Stimulated activated effector memory CD8-positive, alpha-beta T cell treated with anti-CD3 and anti-CD28 coated beads, Interleukin-12 subunit alpha, Interleukin-12 subunit beta, amount 100 ng/mL, for 72 hours (primary cell): ENCODE results near the gene RIIAD1.
"Not testable (repeated sequence)": the region's sequence is repeated elsewhere in the genome, so short reads cannot be mapped to it uniquely, and the experiment has no call there.

Source experiments
- ATAC-seq: fragments of 150-1000 bp; cut with Tn5 transposase; 2 replicates; pipeline ENCODE4 v1.10.0; 2021
- DNase-seq, 2 donors: peaks; one replicate each; pipeline ENCODE4 v3.0.0; 2021 to 2022; ENCODE audit warnings: low spot score in 2 of 2
- H3K27ac Mint-ChIP-seq: one replicate; pipeline ENCODE4 v1.8.0; 2022; ENCODE audit warnings: mild to moderate bottlenecking, mixed read lengths
- H3K36me3 Mint-ChIP-seq: one replicate; pipeline ENCODE4 v1.8.0; 2022; ENCODE audit warnings: mild to moderate bottlenecking, mixed read lengths
- H3K4me1 Mint-ChIP-seq: one replicate; pipeline ENCODE4 v1.8.0; 2022; ENCODE audit warnings: mixed read lengths
- H3K4me3 Mint-ChIP-seq: one replicate; pipeline ENCODE4 v1.8.0; 2022; ENCODE audit warnings: mild to moderate bottlenecking, mixed read lengths
- H3K9me3 Mint-ChIP-seq: one replicate; pipeline ENCODE4 v1.8.0; 2022; ENCODE audit warnings: mixed read lengths

Gene RIIAD1

DNA sequence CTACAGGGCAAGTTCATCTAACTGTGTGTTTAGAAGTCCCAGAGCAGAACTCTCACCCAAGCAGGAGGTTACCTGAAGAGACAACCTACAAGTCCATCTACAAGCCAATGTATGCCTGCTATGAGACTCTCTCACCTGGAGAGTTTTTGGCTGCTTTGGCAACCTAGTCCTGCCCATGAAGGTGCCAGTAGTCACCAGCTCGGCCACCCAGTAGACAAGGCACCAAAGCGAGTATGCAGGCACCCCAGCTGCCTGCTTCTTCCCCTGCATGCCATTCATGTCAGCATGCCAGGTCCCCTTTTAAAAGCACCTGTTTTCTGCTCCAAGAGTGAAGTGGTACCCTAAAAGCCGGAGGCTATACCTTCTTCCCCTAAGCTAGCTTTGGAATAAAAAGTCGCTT is 20.2 kb downstream of the RIIAD1 start:
- ATAC-seq: no peak
- no peaks in the 10 kb centered on the region for H3K36me3 Mint-ChIP-seq
- H3K4me3 Mint-ChIP-seq: no peak overlapping the region
- no peaks in the 10 kb centered on the region for H3K9me3 Mint-ChIP-seq
- peaks cover 9% of the 10 kb centered on the region for H3K4me1 Mint-ChIP-seq
- DNase-seq: no peak
- H3K27ac Mint-ChIP-seq: no peak overlapping the region

- H3K4me1 Mint-ChIP-seq: peaks cover 14% of the 10 kb centered on the region
- peaks cover 44% of the 10 kb centered on the region for H3K36me3 Mint-ChIP-seq
- H3K4me3 Mint-ChIP-seq: no peak overlapping the region
- ATAC-seq (peak; percentile 94), DNase-seq (no peak)
- H3K9me3 Mint-ChIP-seq: no peaks in the 10 kb centered on the region
- peak overlapping the region; percentile 84 for H3K27ac Mint-ChIP-seq
Observed at GRCh38 chr1:151756291-151756690, 35.0 kb downstream of the RIIAD1 start.

- Mint-ChIP-seq H3K4me3 (no peak overlapping the region), H3K9me3 (no peaks in the 10 kb centered on the region), H3K36me3 (peaks cover 70% of the 10 kb centered on the region), H3K4me1 (peaks cover 39% of the 10 kb centered on the region), H3K27ac (peak overlapping the region; percentile 48)
- no peak for ATAC-seq
- DNase-seq: no peak
Observed at GRCh38 chr1:151759241-151759640, 37.9 kb downstream of the RIIAD1 start.

DNA sequence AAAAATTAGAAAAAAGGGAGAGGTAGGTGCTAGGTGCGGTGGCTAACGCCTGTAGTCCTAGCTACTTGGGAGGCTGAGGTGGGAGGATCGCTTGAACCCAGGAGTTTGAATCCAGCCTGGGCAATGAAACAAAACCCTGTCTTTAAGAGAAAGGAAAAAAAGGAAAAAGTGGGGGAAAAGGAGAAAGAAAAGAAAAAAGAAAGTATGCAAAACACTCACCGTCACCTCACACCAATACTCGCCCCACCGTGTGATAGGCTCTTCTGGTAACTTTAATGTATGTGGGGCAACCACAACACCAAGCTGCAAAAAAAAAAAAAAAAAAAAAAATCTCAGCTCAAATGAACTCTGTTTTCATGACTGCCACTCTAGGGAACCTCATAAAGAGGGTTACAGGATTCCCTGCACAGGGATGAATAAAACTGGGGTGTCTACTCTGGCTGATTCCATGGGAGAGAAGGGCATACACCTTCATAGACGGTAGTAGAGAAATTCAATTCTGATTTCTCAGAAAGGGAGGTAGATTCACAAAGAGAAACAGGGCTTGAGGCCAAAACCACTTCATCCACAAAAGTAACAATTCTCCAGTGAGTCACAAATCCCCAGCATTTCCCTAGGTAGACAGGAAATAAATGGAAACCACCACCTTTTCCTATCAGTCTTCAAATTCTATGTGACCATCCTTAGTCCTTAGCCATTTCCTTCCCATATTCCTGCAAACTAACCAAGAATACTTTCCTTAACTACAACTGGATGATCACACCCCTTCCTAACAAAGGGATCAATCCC is 39.5 kb downstream of the RIIAD1 start:
- peaks cover 43% of the 10 kb centered on the region for H3K4me1 Mint-ChIP-seq
- H3K27ac Mint-ChIP-seq: peak overlapping the region; percentile 48
- H3K4me3 Mint-ChIP-seq: no peak overlapping the region

DNA sequence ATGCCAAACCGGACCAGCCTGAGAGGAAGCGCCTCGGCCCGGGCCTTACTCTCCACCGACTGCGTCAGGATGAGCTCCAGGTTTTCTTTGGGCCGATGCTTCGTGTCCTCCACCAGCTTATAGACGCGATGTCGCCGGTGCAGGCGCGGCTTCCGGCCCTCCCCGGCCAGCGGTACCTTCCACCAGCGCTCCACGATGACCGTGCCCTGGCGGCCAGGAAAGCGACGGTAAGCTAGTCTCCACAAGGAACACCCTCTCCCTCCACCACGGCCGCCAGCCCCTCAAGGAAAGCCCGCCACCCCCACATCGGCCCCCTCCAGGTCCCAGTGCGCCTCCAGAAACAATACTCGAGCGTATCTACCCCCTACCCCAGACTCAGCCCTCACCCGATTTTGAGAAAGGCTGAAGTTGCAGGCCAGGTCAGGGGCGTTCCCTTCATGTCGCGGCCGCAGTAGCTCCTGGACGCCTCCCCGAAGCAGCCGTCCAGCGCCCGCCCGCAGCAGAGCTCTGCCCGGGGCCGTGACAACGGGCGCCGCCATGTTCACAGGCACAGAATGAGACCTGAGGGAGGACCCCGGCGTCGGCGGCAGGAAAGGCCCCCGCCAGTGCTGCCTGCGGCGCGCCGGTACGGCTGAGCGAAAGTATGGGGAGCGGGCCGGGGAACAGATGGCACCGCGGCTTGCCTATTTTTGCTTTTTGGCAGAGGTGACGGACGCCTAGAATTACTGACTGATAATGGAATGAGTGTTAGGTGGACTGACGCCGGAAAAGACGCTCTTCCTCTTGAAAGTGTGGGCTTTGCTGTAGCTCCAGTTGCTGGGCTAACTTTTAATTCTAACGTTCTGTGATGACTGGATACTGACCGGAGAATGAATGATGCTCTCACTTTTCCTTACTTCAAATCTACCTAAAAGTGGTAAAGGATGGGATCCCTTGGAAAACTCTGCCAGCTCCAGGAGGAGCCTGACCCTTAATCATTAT is 41.9 kb downstream of the RIIAD1 start, which contains the start of gene MRPL9:
MRPL9 (minus strand) TSS at position 556 of the 981 bp plus-strand sequence; CDS start at position 539, 17 bp downstream.
- peaks cover 56% of the 10 kb centered on the region for H3K36me3 Mint-ChIP-seq

More for the DNA sequence above, 39.5 kb downstream of the RIIAD1 start:
- peaks cover 70% of the 10 kb centered on the region for H3K36me3 Mint-ChIP-seq
- no peaks in the 10 kb centered on the region for H3K9me3 Mint-ChIP-seq
- ATAC-seq (no peak), DNase-seq (no peak)

DNA sequence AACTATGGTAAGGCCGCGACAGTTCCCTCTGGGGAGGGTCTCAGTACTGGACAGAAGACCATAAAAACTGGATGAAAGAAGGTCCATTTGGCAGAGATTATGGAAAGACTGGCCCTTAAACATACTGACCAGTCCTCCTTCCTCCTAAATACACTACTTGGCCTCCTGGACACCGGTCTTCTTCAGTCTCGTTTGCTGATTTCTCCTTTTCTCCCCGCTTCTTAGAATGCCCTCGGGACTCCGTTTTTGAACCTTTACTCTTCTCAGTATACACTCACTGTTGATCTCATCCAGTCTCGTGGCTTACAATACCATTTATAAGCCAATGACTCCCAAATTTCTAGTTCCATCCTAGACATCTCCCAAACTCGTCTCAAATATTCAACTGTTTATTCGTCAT is 42.7 kb downstream of the RIIAD1 start:
- Mint-ChIP-seq H3K36me3 (peaks cover 48% of the 10 kb centered on the region), H3K27ac (peak overlapping the region; percentile 98), H3K9me3 (no peaks in the 10 kb centered on the region), H3K4me3 (peak overlapping the region; percentile 94), H3K4me1 (peaks cover 29% of the 10 kb centered on the region)
- DNase-seq (no peak), ATAC-seq (no peak)

More for the DNA sequence above, 41.9 kb downstream of the RIIAD1 start, which contains the start of gene MRPL9:
- H3K27ac Mint-ChIP-seq: peak within 1 kb of the TSS; percentile 98
- peak within 1 kb of the TSS; percentile 94 for H3K4me3 Mint-ChIP-seq
- peaks cover 29% of the 10 kb centered on the region for H3K4me1 Mint-ChIP-seq
- ATAC-seq (peak; percentile 99), DNase-seq (peak; percentile 73 to 90)
- no peaks in the 10 kb centered on the region for H3K9me3 Mint-ChIP-seq

- not testable (repeated sequence) for ATAC-seq, H3K4me3 Mint-ChIP-seq, DNase-seq, H3K9me3 Mint-ChIP-seq
- peak overlapping the region; percentile 20 for H3K27ac Mint-ChIP-seq
- peaks cover 11% of the 10 kb centered on the region for H3K4me1 Mint-ChIP-seq
- H3K36me3 Mint-ChIP-seq: peaks cover 14% of the 10 kb centered on the region
Observed at GRCh38 chr1:151768351-151769066, 47.2 kb downstream of the RIIAD1 start.

GRCh38 chr1:151769270-151769669 is 47.9 kb downstream of the RIIAD1 start:
- not testable (repeated sequence) for H3K4me3 Mint-ChIP-seq, H3K27ac Mint-ChIP-seq, ATAC-seq, H3K9me3 Mint-ChIP-seq, H3K4me1 Mint-ChIP-seq, DNase-seq
- peaks cover 18% of the 10 kb centered on the region for H3K36me3 Mint-ChIP-seq

DNA sequence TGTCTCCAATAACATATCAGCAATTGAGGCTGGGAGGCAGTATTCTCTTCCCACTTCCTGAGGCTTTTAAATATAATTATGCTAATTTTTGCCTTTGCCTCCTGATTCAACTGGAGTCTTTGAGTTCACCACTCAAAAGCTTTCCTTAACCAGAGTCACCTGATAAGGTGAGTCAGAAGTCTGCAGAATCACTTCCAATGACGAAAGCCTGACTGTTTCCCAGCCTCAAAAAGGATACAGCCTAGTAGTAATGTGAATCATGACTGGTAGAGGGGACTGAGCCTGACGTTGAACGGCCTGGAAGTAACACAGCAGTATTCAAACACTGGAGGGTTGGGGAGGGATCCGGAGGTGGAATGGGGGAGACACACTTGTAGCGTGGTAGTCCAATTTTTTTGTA is 52.4 kb downstream of the RIIAD1 start:
- Mint-ChIP-seq H3K4me3 (no peak overlapping the region), H3K9me3 (no peaks in the 10 kb centered on the region), H3K27ac (no peak overlapping the region), H3K4me1 (no peaks in the 10 kb centered on the region), H3K36me3 (peaks cover 57% of the 10 kb centered on the region)
- ATAC-seq (peak; percentile 34), DNase-seq (no peak)

DNA sequence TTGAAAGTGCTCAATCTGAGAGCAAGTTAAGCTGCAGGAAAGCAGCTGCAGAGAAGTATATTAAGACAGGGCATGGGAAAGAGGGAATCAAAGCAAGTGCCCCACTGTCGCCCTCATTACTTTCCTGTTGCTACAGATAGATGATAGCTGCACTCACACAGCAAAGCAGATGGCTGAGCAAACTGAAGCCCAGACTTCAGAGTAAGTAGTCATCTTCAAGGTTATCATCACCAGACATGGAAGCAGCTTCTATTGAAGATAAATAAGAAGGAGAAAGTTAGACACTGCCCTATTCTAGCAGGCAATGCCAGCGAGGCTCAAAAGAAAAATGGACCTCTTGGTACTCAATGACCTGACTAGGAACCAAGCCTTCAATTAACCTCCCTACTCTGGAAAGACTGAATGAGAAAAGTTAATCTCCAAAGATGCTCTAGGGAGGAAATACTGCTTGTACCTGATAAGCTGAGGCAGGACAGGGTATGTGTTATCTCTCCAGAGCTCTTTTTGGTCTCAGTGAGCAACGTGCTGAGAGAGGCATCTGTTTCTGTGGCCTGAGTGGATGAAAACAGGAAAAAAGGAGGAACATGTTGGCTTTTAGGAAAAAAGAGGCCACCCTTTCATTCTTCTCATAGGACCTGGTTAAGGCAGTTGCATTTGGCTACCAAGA is 53.1 kb downstream of the RIIAD1 start:
- H3K4me3 Mint-ChIP-seq: no peak overlapping the region
- DNase-seq (no peak), ATAC-seq (no peak)
- H3K4me1 Mint-ChIP-seq: no peaks in the 10 kb centered on the region
- no peak overlapping the region for H3K27ac Mint-ChIP-seq
- peaks cover 64% of the 10 kb centered on the region for H3K36me3 Mint-ChIP-seq
- no peaks in the 10 kb centered on the region for H3K9me3 Mint-ChIP-seq

- Mint-ChIP-seq H3K27ac (peak overlapping the region; percentile 45), H3K36me3 (peaks cover 80% of the 10 kb centered on the region), H3K9me3 (no peaks in the 10 kb centered on the region), H3K4me3 (no peak overlapping the region), H3K4me1 (no peaks in the 10 kb centered on the region)
- ATAC-seq (no peak), DNase-seq (no peak)
Observed at GRCh38 chr1:151775894-151776664, 54.8 kb downstream of the RIIAD1 start.

DNA sequence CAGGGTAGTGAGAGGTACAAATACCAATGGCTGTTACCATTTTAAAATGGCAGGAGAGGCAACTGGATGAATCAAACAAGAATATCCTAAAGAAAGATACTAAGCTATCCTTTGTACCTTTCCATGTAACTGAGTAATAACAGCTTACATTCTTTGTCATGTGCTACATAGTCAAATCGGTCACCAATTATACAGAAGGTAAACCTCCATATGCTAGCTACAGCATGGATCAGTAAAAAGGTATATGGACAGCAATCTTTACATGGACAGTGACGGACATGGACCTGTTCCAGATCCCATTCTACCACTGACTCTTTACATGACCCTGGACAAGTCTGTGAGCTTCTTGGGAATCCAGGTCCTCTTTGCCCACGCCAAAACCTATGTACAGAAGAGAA is 55.3 kb downstream of the RIIAD1 start:
- Mint-ChIP-seq H3K27ac (no peak overlapping the region), H3K36me3 (peaks cover 86% of the 10 kb centered on the region), H3K4me3 (no peak overlapping the region), H3K4me1 (no peaks in the 10 kb centered on the region), H3K9me3 (no peaks in the 10 kb centered on the region)
- no peak for ATAC-seq
- DNase-seq: no peak

DNA sequence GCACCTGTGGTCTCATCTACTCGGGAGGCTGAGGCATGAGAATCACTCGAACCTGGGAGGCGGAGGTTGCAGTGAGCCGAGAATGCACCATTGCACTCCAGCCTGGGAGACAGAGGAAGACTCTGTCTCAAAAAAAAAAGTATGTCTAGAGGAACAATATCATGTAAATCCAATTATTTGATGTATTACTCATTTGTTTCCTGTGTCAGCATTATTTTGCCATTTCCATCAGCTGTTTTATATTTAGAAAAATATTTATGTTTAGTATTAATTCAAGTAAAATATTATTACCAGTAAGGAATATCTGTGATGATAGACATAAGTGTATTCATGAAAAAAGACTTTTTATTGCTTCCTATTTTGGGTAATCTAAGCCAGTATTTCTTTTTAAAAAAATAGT is 56.0 kb downstream of the RIIAD1 start:
- ATAC-seq: no peak
- no peak for DNase-seq
- H3K4me3 Mint-ChIP-seq: no peak overlapping the region
- H3K36me3 Mint-ChIP-seq: peaks cover 93% of the 10 kb centered on the region
- H3K9me3 Mint-ChIP-seq: no peaks in the 10 kb centered on the region
- H3K27ac Mint-ChIP-seq: no peak overlapping the region
- H3K4me1 Mint-ChIP-seq: no peaks in the 10 kb centered on the region
